Measurements from ENCODE around the gene ETV6. TPM values are rescaled to one million over a fixed set of nuclear protein-coding genes. Genes with fewer than 3 reads are reported as not detected.

The ETV6 gene
- polyA plus RNA-seq, 4 donors: 13.3 to 15.2 (median 14.0) TPM

DNA sequence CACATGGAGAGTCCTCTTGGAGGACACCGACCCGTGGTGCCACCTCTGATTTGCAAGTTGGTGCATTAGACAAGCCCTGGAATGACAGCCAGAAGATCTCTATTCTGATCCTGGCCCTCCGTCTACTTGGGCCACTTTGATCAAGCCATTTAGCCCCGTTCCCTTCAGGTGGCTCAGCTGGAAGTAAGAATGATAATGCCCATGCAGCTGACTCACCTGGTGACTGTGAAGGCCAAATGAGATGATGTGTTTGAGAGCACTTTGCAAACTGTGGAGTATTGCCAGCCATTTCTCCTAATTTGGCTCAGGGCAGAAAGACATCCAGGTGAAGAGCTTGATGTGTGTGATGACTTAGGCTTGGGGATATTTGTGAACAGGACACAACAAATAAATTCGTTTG is 165.9 kb downstream of the ETV6 start:
- DNase-seq (ENCODE audit: low read depth in 4 of 4, low spot score in 3 of 4): no peak

DNA sequence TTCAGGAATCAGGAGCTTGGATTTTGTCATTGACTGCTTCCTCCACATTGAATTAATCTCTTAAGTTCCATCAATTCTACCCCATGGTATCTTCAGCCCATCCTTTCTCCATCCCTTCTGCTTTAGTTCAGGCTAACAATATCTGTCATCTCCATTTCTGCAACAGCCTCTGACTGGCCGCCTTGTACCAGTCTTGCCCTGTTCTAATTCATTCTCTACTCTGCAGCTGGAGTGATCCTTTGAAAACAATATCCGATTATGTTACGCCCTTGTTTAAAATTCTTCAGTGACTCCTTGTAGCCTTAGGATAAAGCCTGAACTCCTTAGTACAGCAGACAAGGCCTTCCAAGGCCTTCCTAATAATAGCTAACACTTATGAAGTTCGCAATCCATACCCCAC is 170.2 kb downstream of the ETV6 start:
- no peak for DNase-seq (ENCODE audit: low read depth in 4 of 4, low spot score in 3 of 4)

DNA sequence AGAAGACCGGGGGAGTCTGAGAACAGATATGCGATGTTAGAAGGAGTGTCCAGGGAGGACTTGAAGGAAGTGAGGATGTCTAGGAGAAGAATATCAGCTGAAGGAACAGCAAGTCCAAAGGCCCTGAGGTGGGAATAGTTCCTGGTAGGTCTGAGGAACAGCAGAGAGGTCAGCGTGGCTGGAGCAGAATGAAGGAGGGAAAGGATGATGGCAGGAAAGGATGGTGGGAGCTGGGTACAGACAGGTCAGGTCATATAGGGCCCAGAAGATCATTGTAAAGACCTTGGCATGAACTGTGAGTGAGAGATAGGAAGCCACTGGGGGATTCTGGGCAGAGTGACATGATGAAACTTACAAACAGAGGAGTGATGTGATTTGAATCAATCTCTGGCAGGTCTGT is 171.0 kb downstream of the ETV6 start:
- no peak for DNase-seq (ENCODE audit: low read depth in 4 of 4, low spot score in 3 of 4)

DNA sequence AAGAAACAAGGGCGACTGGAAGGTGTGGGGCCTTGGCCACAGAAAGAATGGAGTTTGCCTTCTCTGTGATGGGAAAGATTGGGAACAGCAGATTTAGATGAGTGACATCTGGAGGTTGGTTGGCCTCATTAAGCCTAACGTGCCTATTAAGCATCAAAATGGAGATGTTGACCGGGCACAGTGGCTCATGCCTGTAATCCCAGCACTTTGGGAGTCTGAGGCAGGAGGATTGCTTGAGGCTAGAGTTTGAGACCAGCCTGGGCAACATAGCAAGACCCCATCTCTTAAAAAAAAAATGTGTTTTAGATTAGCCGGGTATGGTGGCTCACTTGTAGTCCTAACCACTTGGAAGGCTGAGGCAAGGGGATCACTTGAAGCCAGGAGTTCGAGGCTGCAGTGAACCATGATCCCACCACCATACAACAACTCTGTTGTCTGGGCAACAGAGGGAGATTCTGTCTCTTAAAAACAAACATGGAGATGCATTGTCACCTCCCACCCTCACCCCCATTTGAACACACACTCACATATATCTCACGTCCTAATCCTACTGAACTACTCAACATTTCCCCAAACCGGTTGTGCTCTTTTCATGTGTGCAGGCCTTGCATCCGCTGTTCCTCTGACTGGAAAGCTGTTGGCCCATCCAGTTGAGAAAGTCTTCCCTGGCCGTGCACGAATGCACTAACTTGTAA is 172.1 kb downstream of the ETV6 start:
- DNase-seq (ENCODE audit: low read depth in 4 of 4, low spot score in 3 of 4): no peak

DNA sequence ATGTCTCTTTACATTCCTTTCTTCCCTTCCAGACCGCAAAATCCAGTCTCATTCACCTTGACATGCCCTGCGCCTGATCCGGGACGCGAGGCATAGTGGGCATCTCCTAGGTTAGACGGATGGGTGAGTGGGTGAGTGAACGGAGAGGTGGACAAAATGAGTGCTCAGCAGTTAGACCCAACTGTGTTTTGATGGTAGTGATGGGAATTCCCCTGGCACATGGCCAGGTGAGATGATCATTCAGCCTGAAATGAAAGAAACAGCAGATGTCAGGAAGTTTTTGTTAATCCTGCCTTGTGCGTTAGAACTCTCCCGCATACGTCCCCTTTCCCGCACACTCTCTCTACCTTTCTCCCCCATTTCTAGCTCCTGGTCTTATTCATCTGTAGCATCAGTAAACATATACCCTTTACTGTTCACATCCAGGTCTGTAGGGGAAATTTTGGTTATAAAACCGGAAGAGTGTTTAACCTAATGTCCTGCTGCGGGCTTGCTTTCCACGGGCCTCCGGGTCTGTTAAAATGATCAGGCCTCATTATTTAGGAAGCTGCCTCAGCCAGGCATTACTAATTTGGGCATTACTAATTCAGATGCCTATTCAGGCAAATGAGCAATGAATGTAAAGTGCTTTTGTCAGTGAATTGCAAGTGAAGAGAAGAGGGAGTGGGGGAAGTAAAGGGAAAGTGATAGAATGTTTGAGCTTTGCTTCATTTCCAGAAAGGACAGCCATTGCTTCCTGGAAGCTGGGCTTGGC is 172.8 kb downstream of the ETV6 start:
- no peak for DNase-seq (ENCODE audit: low read depth in 4 of 4, low spot score in 3 of 4)

DNA sequence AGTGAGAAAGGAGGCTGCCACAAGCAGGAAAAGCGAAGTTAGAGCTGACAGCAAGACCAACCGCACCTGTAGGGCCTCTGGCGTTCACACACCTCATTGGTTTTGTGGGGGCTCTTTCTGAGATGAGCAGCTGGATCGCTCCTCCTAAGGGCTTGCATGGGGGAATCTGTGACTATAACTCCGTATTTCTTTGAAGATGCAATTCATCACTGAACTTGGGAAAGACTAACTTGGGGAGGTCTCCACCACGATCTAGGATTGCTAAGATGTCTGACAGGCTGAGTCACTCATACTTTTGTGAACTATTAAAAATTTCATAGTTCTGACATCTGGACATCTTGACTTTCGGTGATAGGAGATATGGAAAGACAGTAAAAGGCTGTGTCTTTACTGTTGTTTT is 173.6 kb downstream of the ETV6 start:
- no peak for DNase-seq (ENCODE audit: low read depth in 4 of 4, low spot score in 3 of 4)

DNA sequence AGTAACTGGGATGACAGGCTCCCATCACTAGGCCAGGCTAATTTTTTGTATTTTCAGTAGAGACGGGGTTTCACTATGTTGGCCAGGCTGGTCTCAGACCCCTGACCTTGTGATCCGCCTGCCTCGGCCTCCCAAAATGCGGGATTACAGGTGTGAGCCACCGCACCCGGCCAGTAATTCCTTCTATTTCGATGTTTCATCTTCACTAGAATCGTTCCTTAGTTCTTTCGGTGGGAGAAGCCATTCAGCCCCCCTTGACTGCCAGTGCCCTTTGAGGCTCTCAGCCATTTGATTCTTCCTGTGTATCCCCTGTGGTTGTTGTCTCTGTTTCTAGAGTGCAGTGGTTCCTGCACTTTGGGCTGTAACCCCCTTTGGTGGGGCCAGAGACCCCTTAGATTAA is 174.1 kb downstream of the ETV6 start:
- no peak for DNase-seq (ENCODE audit: low read depth in 4 of 4, low spot score in 3 of 4)

DNA sequence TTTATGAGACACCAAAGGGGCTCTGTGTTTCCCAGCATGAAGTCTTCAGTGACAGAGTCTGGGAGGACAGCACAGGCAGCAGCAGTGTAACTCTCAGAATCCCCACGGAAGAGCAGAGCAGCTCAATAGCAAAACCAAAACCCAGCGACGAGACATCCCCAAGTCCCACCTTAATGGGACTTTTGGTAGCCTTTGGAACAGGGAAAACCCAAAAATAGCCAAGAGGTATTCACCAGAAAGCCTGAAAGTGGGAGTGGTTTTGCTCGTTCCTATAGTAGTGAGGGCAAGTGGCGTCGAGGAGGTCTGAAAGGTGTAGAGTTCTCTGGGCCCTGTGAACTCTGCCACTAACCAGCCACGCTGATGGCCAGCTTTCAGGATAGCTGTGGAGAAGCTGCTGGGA is 174.6 kb downstream of the ETV6 start:
- no peak for DNase-seq (ENCODE audit: low read depth in 4 of 4, low spot score in 3 of 4)

DNA sequence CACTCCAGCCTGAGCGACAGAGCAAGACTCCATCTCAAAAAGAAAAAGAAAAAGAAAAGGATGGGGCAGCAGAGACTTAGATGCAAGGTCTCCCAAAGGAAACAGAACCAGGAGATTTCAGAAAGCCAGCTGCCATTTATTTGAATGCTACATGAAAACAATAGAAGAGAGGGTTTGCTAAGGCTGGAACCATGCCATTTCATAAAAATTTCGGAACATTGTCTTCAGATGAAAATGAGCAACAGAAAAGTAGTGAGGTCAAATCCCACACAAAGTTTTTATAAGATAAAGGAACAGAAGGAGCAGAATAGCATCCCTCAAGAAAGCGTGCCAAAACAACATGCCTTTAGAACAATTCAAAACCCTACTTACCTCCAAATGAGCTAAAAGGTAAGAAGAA is 175.3 kb downstream of the ETV6 start:
- DNase-seq (ENCODE audit: low read depth in 4 of 4, low spot score in 3 of 4): no peak

DNA sequence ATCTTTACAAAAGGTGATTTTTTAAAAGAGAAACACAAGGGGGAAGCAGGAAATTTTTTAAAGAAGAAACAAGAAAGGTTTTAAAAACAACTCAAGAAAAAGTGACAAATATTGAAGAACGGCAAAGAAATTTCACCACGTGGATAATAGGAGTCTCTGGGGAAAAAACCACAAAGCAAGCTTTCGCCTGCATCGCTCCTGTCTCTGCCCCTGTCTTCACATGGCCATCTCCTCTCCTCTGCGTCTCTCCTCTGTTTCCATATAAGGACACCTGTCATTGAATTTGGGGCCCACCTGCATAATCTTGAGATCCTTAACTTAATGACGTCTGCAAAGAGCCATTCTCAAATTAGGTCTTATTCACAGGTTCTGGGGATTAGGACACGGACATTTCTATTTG is 175.8 kb downstream of the ETV6 start:
- DNase-seq (ENCODE audit: low read depth in 4 of 4, low spot score in 3 of 4): no peak

DNA sequence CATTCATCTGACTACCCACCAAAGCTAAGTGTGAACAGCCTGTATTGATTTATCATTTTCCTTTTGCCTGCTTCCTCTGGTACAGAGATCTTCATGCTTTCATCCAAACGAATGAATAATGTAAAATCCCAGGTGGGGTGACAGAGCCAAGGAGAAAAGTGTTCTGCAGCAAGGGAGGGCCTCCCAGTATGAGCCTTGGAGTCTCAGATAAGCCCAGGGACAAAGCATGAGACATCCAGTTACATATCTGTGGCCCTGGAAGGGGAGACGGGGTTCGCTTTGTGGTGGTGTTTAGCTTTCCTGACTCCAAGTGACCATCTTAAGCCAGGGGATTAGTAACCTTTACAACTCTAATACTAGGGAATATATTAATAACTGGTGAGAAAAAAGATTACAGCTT is 177.1 kb downstream of the ETV6 start:
- no peak for DNase-seq (ENCODE audit: low read depth in 4 of 4, low spot score in 3 of 4)

DNA sequence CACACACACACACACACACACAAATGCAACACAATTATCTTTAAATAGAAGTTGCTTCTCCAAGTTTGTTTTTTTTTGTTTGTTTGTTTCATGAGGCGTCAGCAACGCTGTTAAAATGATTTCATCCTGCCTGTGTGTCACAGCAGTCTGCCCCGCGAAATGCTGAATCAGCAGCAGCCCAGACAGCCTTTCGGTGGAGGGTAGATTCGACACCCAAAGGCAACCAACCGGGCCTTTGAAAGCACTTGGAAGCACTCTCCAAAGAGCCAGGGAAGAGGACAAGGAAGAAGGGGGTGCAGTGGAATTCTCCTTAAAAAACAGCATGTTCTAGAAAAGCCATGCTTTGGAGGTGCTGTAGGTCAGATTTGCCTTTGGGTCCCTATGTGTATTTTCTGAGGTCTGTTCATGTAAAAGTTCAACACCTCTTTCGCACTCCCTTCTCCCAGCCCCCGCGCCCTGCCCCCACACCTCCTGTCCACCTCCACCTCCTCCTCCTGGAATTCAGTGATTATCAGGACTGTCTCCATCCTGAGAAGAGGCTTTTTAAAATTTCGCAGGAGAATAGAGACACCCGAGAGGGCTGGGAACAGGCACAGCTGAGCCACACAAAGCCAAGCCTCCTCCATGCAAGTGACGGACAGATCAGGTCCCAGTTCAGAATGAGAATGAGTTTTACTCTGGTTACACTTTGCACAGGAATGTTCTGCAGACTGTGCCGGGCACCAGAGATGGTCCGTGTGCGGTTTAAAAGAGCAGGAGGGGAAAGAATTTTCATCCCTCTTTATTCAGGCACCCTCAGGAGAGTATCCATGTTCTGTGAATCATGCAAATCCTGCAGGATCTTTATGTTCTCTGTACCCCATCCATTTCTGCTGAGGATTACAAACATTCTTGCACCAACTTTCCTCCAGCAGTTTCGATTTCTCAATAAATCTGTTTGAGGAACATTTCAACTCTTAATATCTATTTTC is 177.9 kb downstream of the ETV6 start:
- DNase-seq (ENCODE audit: low read depth in 4 of 4, low spot score in 3 of 4): no peak

DNA sequence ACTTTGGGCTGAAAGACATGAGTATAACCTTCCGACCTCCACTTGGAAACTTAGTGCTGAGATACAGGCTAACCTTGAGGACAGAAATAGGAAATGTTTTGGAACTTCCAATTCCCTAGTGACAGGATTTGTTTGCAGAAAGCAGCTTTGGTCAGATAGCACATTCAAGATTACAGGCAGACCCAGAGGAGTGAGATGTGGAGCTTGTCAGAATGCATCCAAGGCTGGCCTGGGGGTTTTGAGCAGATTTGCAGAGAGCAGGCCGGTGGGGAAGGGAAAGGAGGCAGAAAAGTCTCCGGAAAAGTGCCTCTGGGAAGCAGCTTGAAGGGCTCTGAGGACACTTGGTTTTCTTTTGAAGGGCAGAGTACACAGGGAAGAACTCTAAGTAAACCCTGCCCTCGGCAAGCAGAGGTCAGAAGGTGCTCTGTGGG is 180.3 kb downstream of the ETV6 start:
- DNase-seq (ENCODE audit: low read depth in 4 of 4, low spot score in 3 of 4): no peak

DNA sequence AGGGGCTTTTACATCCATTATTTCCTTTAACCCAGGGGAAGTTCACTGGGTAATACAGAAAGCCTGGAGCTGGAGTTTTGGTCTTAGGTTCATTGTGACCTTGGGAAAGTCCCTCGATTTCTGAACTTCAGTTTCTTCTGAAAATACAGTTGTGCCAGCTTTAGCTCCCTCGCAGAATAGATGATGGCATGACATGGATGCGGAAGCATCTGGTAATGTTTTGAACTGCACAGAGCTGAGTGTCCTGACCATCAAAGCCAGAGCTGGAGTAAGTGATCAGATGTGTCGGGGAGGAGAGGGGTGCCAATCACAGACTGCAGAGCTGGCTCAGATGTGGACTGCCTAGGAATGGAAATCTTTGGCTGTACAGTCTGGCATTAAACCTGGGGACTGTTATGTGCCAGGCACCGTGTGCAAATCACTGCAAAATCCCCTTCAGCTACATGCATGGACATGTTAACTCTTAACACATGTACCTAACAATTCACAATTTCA is 180.9 kb downstream of the ETV6 start:
- no peak for DNase-seq (ENCODE audit: low read depth in 4 of 4, low spot score in 3 of 4)

DNA sequence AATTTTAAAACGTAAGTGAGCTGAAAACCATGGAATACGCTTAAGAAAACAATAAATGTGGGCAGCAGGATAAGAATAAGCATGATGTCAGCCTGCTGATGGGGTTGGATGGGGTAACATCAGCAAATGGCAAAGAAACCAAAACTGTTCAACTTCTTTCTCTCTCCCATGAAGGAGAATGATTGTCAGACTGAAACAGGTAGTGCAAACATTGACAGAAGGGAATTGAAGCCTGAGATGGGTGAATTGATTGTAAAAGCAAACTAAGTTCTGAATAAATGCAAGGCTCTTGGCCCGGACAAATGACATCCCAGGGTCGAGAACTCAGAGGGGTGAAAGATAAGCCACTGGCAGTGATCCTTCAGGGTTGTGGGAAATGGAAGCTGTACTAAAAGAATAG is 182.6 kb downstream of the ETV6 start:
- no peak for DNase-seq (ENCODE audit: low read depth in 4 of 4, low spot score in 3 of 4)

DNA sequence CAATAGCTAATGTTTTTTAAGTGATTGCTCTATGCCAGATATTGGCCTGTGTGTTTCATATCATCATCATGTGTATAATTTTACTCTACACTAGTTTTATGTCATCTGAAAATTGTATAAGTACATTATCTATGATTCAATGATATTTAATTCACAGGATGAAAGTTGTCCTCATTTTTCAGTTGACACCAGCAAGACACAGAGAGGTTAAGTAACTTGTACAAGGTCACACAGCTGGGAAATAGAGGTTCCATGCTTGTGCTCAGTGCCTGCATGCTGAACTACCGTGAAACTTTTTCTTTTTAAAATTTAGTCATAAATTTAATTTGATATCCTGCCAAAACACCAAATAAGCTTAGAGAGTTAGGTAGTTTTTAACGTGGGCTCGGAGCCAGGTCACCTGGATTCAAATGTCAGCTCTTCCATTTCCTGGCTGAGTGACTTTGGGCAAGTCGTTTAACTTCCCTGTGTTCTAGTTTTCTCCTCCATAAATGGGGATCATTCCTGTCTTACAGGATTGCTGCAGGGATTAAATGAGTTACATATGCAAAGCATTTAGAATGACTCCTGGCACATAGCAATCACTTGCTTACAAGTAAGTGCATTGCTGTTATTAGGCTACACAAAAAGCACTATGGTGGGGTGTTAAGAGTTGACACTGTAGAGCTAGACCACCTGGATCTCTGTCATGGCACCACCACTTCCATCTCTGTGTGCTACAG is 183.9 kb downstream of the ETV6 start:
- DNase-seq (ENCODE audit: low read depth in 4 of 4, low spot score in 3 of 4): no peak

DNA sequence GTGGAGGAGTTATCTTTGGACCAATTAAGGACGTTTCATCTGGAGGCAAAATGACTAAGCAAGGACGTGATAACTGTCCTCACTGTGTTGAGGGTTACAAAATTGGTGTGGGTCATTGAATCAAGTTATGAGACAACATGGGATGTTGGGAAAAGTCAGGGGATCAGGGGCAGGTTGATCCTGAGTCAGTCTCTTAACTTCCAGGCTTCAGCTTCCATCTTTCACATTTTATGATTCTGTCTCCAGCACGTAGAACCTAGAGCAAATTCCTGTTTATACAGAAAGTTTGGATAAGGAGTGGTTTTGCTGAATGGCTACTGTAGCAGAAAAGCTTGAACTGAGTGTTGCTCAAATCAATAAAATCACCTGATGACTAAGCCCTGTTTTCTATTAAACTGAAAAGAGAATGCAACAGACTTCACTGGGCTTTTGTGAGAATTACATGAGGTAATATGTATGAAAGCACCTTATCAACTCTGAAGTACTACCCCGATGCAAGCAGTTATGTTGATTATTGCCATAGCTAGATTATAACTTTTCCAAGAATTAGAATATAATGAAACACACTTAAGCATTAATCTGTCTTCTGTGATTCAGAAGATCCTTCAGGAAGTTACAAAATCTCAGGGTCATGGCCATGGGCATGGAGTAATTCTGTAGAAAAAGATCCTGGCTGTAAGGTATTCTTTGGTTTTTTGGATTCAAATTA is 184.8 kb downstream of the ETV6 start:
- no peak for DNase-seq (ENCODE audit: low read depth in 4 of 4, low spot score in 3 of 4)

DNA sequence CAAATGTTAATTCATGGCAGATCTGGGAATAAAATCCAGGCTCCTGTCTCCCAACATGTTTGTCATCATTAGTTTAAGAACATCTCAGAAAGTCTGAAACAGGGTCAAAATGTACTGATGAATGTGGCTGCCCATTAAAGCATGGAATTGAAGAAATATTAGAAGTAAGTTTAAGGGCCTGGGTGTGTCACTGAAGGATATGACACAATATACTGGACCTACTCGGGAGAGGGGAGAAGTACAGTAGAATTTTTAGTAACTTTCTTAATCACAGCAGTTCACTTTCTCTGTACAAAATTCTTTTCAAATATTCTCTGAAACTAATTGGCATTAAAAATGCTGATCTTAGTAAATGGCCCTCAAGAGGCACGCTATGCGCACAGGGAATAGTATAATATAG is 185.5 kb downstream of the ETV6 start:
- DNase-seq (ENCODE audit: low read depth in 4 of 4, low spot score in 3 of 4): no peak

DNA sequence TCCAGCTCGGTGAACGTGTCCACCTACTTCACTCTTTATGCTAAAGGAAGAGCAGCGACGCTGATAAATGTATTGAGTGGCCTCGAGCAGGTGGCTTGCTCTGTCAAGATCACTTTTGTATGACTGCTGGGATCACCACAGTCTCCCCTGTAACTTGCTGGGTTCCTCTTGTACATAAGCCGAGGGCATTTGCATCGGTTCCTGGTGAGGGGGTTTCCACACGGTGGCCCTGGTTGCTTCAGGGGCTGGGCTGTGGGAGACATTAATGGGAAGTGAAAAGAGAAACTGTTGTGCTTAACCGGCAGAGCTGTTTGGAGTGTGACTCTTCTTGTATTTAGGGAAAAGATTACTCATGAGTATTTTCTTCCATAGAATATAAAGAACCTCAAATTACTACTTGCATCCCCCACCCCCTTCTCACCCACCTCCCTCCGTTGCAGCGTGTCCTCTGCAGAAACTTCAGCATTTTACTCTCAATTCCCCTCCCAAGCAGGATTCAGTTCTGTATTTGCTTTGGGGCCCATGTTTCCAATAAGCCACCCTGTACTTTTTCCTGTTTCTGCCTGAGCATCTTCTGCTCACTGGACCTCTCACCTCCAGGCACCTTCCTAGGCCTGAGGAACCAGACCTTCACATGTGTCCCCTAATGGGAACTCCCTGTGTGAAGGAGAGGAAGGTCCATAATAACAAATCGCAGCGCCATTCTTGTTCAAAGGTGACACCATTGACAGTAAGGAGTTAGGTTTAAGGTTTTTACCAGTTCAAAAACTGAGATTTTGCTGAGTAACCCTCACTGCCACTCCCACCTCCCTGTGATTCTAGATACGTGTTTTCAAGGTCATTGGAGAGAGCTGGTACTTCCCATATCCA is 187.0 kb downstream of the ETV6 start:
- no peak for DNase-seq (ENCODE audit: low read depth in 4 of 4, low spot score in 3 of 4)
